Fibroblast of skin of scalp (primary cell): Measurements from ENCODE around the gene CATSPERB.
A peak's percentile ranks its signal among the peaks of the same experiment; 100 is the strongest.
"Not testable (repeated sequence)": the region's sequence is repeated elsewhere in the genome, so short reads cannot be mapped to it uniquely, and the experiment has no call there.

Experiments used
- DNase-seq: peaks from one replicate; pipeline ENCODE4 v3.0.0-alpha.2; 2013

CATSPERB gene

GRCh38 chr14:91654836-91655235, 77.0 kb downstream of the CATSPERB start:
- no peak for DNase-seq

DNA sequence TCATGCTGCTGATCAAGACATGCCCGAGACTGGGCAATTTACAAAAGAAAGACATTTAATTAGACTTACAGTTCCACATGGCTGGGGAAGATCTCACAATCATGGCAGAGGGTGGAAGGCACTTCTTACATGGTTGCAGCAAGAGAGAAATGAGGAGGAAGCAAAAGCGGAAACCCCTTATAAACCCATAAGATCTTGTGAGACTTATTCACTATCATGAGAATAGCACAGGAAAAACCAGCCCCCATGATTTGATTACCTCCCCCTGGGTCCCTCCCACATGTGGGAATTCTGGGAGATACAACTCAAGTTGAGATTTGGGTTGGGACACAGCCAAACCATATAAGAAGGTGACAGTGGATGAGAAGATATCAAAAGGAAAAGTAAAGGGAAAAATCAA, 78.4 kb downstream of the CATSPERB start:
- DNase-seq: no peak

GRCh38 chr14:91649930-91650329, 82.0 kb downstream of the CATSPERB start:
- peak; percentile 44 for DNase-seq

DNA sequence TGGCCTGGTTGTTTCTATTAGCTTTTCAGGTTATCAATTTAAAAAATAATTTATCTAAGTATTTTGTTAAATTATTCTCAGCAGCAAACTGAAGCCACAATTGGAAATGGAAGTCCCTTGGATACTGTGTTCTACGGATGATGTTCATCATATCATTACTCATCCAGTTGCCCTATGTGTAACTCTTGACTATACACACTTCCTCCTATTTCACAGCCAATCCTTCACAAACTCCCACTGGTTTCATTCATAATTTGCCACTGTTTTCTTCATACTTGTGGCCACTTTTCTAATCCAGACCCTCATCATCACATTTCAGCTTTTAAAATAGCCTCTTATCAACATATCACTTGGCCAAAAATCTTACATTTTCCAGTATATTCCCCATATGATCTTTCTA, 84.0 kb downstream of the CATSPERB start:
- no peak for DNase-seq

DNA sequence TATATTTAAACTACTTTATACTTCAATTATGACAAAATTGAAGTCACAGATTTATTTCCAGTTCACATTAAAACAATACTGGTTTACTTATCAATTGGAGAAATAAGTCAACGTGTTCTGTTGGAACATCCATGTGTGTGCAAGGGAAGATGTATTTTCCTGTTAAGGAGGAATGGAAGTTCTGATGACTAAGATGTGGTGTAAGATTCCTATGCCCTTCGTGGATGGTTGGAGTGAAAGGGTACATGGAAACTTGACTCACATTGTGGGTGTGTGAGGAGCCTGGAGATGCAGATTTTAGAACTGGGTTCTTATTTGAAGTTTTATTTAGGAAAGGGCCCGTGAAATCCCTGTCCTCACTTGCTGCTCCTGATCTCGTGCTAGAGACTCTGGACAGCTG, 95.3 kb downstream of the CATSPERB start:
- DNase-seq: no peak

- DNase-seq: no peak
Measured at GRCh38 chr14:91624757-91625156, 107.1 kb downstream of the CATSPERB start.

DNA sequence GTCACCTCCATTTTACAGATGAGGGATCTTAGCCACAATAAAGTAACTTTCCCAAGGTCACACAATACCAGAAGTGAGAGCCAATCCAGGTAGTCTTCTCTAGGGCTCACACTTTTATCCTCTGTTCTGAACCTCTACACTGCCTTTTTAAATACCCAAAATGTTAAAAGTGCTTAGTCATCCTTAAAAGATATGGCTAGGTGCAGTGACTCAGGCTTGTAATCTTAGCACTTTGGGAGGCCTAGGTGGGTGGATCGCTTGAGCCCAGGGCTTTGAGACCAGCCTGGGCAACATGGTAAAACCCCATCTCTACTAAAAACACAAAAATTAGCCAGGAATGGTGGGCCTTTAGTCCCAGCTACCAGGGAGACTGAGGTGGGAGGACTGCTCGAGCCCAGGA, 117.7 kb downstream of the CATSPERB start:
- DNase-seq: no peak

- no peak for DNase-seq
Measured at GRCh38 chr14:91613459-91614112, 118.3 kb downstream of the CATSPERB start.

GRCh38 chr14:91611528-91611927, 120.4 kb downstream of the CATSPERB start:
- DNase-seq: no peak

GRCh38 chr14:91609161-91609560, 122.7 kb downstream of the CATSPERB start:
- DNase-seq: no peak

- no peak for DNase-seq
Measured at GRCh38 chr14:91607322-91608047, 124.4 kb downstream of the CATSPERB start.

GRCh38 chr14:91606851-91607250, 125.0 kb downstream of the CATSPERB start:
- DNase-seq: no peak

- DNase-seq: not testable (repeated sequence)
Measured at GRCh38 chr14:91604611-91605010, 127.3 kb downstream of the CATSPERB start.

- no peak for DNase-seq
Measured at GRCh38 chr14:91599994-91600393, 131.9 kb downstream of the CATSPERB start.

DNA sequence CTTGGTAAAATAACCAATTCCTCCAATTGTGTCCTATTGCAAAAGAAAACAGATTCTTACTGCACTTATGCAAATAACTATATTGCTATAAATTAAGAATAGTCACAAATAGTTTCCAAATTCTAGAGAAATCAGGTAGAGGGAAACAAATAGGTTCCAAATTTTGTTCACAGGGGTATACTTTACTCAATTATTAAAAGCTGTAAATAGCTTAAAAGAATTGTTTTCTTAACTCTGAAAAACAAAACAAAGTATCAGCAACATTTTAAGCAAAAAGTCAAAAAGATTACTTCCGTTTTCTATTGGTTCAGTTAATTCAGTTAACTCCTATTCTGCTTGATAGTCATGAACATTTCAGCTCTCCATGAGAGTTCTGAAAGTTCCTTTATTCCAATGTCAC, 136.2 kb downstream of the CATSPERB start:
- no peak for DNase-seq

- DNase-seq: not testable (repeated sequence)
Measured at GRCh38 chr14:91593957-91594356, 137.9 kb downstream of the CATSPERB start.

DNA sequence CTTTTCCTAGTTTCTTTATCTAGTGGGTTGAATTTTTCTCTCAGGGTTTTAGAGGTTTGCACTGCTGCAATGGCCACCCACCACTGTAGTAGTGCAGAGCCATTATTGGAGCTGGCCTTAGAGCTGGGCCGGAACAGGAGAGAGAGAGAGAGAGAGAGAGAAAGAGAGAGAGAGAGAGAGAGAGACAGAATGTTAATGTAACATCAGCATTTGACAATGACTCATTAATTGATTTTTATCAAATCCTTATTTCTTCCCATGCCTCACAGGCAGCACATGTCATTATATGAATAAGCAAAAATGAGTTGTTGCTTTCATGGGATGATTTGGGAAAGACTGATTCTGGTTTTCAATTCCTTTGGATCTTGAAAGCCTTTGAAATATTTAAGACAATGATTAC, 145.5 kb downstream of the CATSPERB start:
- peak; percentile 0 for DNase-seq

- no peak for DNase-seq
Measured at GRCh38 chr14:91585856-91586255, 146.0 kb downstream of the CATSPERB start.

- DNase-seq: no peak
Measured at GRCh38 chr14:91582761-91583160, 149.1 kb downstream of the CATSPERB start.

GRCh38 chr14:91580876-91581577, 150.9 kb downstream of the CATSPERB start:
- DNase-seq: no peak

DNA sequence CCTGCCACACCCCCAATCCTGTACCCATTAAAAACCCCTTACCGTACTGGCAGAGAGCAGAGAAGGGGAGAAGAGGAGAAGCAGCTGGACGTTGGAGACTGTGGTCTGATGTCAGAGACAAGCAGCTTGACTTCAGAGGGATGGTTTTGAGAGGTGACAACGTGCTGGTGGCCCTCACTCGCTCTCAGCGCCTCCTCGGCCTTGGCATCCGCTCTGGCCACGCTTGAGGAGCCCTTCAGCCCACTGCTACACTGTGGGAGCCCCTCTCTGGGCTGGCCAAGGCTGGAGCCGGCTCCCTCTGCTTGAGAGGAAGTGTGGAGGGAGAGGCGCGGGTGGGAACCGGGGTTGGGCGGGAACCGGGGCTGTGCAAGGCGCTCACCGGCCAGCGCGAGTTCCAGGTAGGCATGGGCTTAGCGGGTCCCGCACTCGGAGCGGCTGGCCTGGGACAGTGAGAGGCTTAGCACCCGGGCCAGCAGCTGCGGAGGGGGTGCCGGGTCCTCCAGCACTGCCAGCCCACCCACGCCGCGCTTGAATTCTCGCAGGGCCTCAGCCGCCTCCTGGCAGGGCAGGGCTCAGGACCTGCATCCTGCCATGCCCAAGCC, 154.2 kb downstream of the CATSPERB start:
- DNase-seq: no peak

- DNase-seq: no peak
Measured at GRCh38 chr14:91575469-91576208, 156.2 kb downstream of the CATSPERB start.
